ENCODE data around the gene UPK3A.

Gene UPK3A

GRCh38 chr22:45262195-45262930 is 22.4 kb upstream of the UPK3A start:
- TF ChIP-seq CTCF (conservative IDR thresholded peaks at IDR 0.05; ENCODE audit: low read depth, low read length): no peak
- no peak overlapping the region for H3K4me2 ChIP-seq
- peaks cover 11% of the 10 kb centered on the region for H3K4me1 ChIP-seq (ENCODE audit: low read depth, poor library complexity, severe bottlenecking)
- no peaks in the 10 kb centered on the region for H3K79me2 ChIP-seq (ENCODE audit: insufficient read depth, low read depth)
- H4K20me1 ChIP-seq (ENCODE audit: insufficient read depth): no peaks in the 10 kb centered on the region
- H3K4me3 ChIP-seq (IDR thresholded peaks at IDR 0.05; ENCODE audit: insufficient read depth, low read depth, low read length): no peak overlapping the region
- H3K36me3 ChIP-seq (ENCODE audit: insufficient read depth): no peaks in the 10 kb centered on the region
- H3K27me3 ChIP-seq (ENCODE audit: insufficient read depth, low read depth): peaks cover 9% of the 10 kb centered on the region; the same call in 1 of the 2 replicates
- no peak overlapping the region for H2AFZ ChIP-seq (ENCODE audit: low read depth)
- no peak overlapping the region for H3K9ac ChIP-seq
- H3K27ac ChIP-seq: no peak overlapping the region

- peaks cover 11% of the 10 kb centered on the region for H3K4me1 ChIP-seq (ENCODE audit: low read depth, poor library complexity, severe bottlenecking)
- peaks cover 9% of the 10 kb centered on the region; the same call in 1 of the 2 replicates for H3K27me3 ChIP-seq (ENCODE audit: insufficient read depth, low read depth)
- no peak overlapping the region for H3K4me2 ChIP-seq
- no peaks in the 10 kb centered on the region for H4K20me1 ChIP-seq (ENCODE audit: insufficient read depth)
- no peaks in the 10 kb centered on the region for H3K79me2 ChIP-seq (ENCODE audit: insufficient read depth, low read depth)
- no peak for TF ChIP-seq CTCF (conservative IDR thresholded peaks at IDR 0.05; ENCODE audit: low read depth, low read length)
- H3K4me3 ChIP-seq (IDR thresholded peaks at IDR 0.05; ENCODE audit: insufficient read depth, low read depth, low read length): no peak overlapping the region
- H3K27ac ChIP-seq: no peak overlapping the region
- H3K36me3 ChIP-seq (ENCODE audit: insufficient read depth): no peaks in the 10 kb centered on the region
- H2AFZ ChIP-seq (ENCODE audit: low read depth): no peak overlapping the region
- no peak overlapping the region for H3K9ac ChIP-seq
Measured at GRCh38 chr22:45262931-45263462, 21.8 kb upstream of the UPK3A start.

GRCh38 chr22:45263463-45264269 is 21.1 kb upstream of the UPK3A start:
- TF ChIP-seq CTCF (conservative IDR thresholded peaks at IDR 0.05; ENCODE audit: low read depth, low read length): no peak
- Histone ChIP-seq H3K79me2 (ENCODE audit: insufficient read depth, low read depth) (no peaks in the 10 kb centered on the region), H4K20me1 (ENCODE audit: insufficient read depth) (no peaks in the 10 kb centered on the region), H2AFZ (ENCODE audit: low read depth) (no peak overlapping the region), H3K4me3 (IDR thresholded peaks at IDR 0.05; ENCODE audit: insufficient read depth, low read depth, low read length) (no peak overlapping the region), H3K27ac (no peak overlapping the region), H3K27me3 (ENCODE audit: insufficient read depth, low read depth) (peaks cover 9% of the 10 kb centered on the region; the same call in 1 of the 2 replicates), H3K4me1 (ENCODE audit: low read depth, poor library complexity, severe bottlenecking) (peaks cover 11% of the 10 kb centered on the region), H3K36me3 (ENCODE audit: insufficient read depth) (no peaks in the 10 kb centered on the region), H3K9ac (no peak overlapping the region), H3K4me2 (no peak overlapping the region)

- Histone ChIP-seq H3K4me3 (IDR thresholded peaks at IDR 0.05; ENCODE audit: insufficient read depth, low read depth, low read length) (no peak overlapping the region), H3K4me1 (ENCODE audit: low read depth, poor library complexity, severe bottlenecking) (peaks cover 11% of the 10 kb centered on the region), H2AFZ (ENCODE audit: low read depth) (no peak overlapping the region), H3K36me3 (ENCODE audit: insufficient read depth) (no peaks in the 10 kb centered on the region), H3K79me2 (ENCODE audit: insufficient read depth, low read depth) (no peaks in the 10 kb centered on the region), H3K27ac (no peak overlapping the region), H4K20me1 (ENCODE audit: insufficient read depth) (no peaks in the 10 kb centered on the region), H3K4me2 (no peak overlapping the region), H3K9ac (no peak overlapping the region), H3K27me3 (ENCODE audit: insufficient read depth, low read depth) (peaks cover 20% of the 10 kb centered on the region; the same call in 1 of the 2 replicates)
- TF ChIP-seq CTCF (conservative IDR thresholded peaks at IDR 0.05; ENCODE audit: low read depth, low read length): no peak
Measured at GRCh38 chr22:45265535-45265934, 19.2 kb upstream of the UPK3A start.
